H1 (cell line): Measurements from ENCODE around the gene TDRD6. TPM values are rescaled to one million over a fixed set of nuclear protein-coding genes. Genes with fewer than 3 reads are reported as not detected.

Source experiments
- ASH2L ChIP-seq: fragments of 200-600, 300-600 bp; sonication (generic); IDR thresholded peaks from one replicate; pipeline ENCODE4 v1.7.1; 2017; ENCODE audit warnings: low read length
- NANOG ChIP-seq: IDR thresholded peaks from 2 replicates; pipeline ENCODE4 v1.6.1; 2011; ENCODE audit warnings: low read length, low read depth, mild to moderate bottlenecking, inconsistent platforms; ENCODE audit not compliant: insufficient read depth, poor library complexity, severe bottlenecking
- polyA plus RNA-seq, 7 experiments: library from polyadenylated mRNA; depleted of rRNA in 3 of 7; stranded (reverse) in 5 of 7; unstranded in 2 of 7; fragments of >200 nt in 5 of 7; fragments of 200-250 nt in 2 of 7; gene quantifications; 1 replicate in 5 of 7; 2 replicates in 1 of 7; 4 replicates in 1 of 7; pipeline versions ENCODE4 v1.2.1 to v1.2.3, GENCODE V29; 2011 to 2013; ENCODE audit warnings: missing spikeins in 2 of 7, mixed read lengths in 2 of 7
- total RNA-seq: library from RNA; stranded (reverse); fragmentation: NEBNext Ultra II Directional; extraction: Animal tissue kit (Norgen Biotek cat#: 25700); gene quantifications from 2 replicates; pipeline ENCODE4 v1.2.1, GENCODE V29; 2021

TDRD6 gene
- total and polyA plus RNA-seq, 2 of the 8 experiments (the other 6 are each of a cell fraction or from before 2014, with no cell fraction given), result 0.06 to 0.19 TPM

DNA sequence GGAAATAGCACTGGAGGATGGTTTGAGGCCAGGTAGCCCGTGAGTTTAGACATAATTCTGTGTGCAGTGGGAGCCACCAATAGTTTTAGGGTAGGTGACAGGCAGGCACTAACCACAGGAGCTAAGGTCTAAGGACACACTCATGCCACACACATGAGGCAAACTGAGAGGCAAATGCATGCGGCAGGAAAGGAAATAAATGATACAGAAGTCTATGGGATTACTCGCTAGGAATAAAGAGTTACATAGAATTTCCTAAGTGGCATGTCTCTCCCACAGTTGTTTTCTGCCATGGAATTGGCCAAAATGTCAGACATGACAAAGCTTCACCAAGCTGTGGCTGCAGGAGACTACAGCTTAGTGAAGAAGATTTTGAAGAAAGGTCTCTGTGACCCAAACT, 64.0 kb downstream of the TDRD6 start (continued):
- TF ChIP-seq ASH2L, result no peak
- no peak for TF ChIP-seq NANOG
- TF ChIP-seq, all 59 proteins: peak for 0

Other genes starting within 250 kb of the TDRD6 start
- 8.1 and 8.5 TPM in 2 replicates for gene RCAN2, start 196.4 kb upstream of the TDRD6 start, total RNA-seq
- 3.6 and 5.0 TPM in 2 replicates for gene RCAN2, start 196.4 kb upstream of the TDRD6 start, polyA plus RNA-seq (2011; rRNA removed)
- 2.4 and 2.5 TPM in 2 replicates for gene CYP39A1, start 35.1 kb upstream of the TDRD6 start, total RNA-seq
- gene CYP39A1, start 35.1 kb upstream of the TDRD6 start, polyA plus RNA-seq (2011; rRNA removed), result 0.20 and 0.71 TPM in 2 replicates
- 8.4 and 9.5 TPM in 2 replicates for gene SLC25A27, start 34.9 kb upstream of the TDRD6 start, total RNA-seq
- 4.9 and 7.3 TPM in 2 replicates for gene SLC25A27, start 34.9 kb upstream of the TDRD6 start, polyA plus RNA-seq (2011; rRNA removed)
- gene PLA2G7, start 47.5 kb downstream of the TDRD6 start, total RNA-seq, result 1.5 and 1.9 TPM in 2 replicates
- 1.3 and 2.2 TPM in 2 replicates for gene PLA2G7, start 47.5 kb downstream of the TDRD6 start, polyA plus RNA-seq (2011; rRNA removed)
- gene ANKRD66, start 59.0 kb downstream of the TDRD6 start, total RNA-seq, result not detected in 2 replicates
- 0.05 TPM in 1 of 2 replicates, not detected in the other for gene ANKRD66, start 59.0 kb downstream of the TDRD6 start, polyA plus RNA-seq (2011; rRNA removed)
- gene MEP1A, start 105.5 kb downstream of the TDRD6 start, total RNA-seq, result not detected in 2 replicates
- gene MEP1A, start 105.5 kb downstream of the TDRD6 start, polyA plus RNA-seq (2011; rRNA removed), result 0.03 and 0.06 TPM in 2 replicates
- 0.06 TPM in 1 of 2 replicates, not detected in the other for gene ADGRF5, start 234.1 kb downstream of the TDRD6 start, total RNA-seq
- gene ADGRF5, start 234.1 kb downstream of the TDRD6 start, polyA plus RNA-seq (2011; rRNA removed), result not detected in 2 replicates